ENCODE measurements around the gene EEIG2. TPM values are rescaled to one million over a fixed set of nuclear protein-coding genes. Genes with fewer than 3 reads are reported as not detected.

Gene EEIG2
- total and polyA plus RNA-seq, 2 of the 13 experiments (the other 11 are each of a cell fraction or from before 2014, with no cell fraction given) = 0.90 to 3.2 TPM

GRCh38 chr1:108551137-108551862 lies 8.6 kb upstream of the EEIG2 start:
- WGBS (ENCODE audit: low lambda C conversion rate) = 0% methylated on average over 2 of the region's 2 CpGs
- H4K20me1 ChIP-seq (ENCODE audit: insufficient read depth, low read length) = no peaks in the 10 kb centered on the region
- no peak for DNase-seq (ENCODE audit: low spot score)
- H3K36me3 ChIP-seq (replicated peaks in 1 of 2; ENCODE audit: control insufficient read depth in 1 of 2, insufficient read depth in 2 of 2, low read length in 2 of 2) = no peaks in the 10 kb centered on the region
- H3K27ac ChIP-seq (ENCODE audit: extremely low read length, insufficient read depth, low read length) = no peak overlapping the region
- in situ Hi-C loops (cut with HindIII; ENCODE audit: extremely low pct_ligation_motif_present, low pct_unique_long_range_greater_than_20kb) (loop anchor here (25.0 kb wide), 1 partner anchor 764 kb away; no protein-coding TSS in a partner anchor), intact Hi-C loops (cut with micrococcal nuclease; ENCODE audit: unreplicated experiment) (no loop called here)
- H3K79me2 ChIP-seq (ENCODE audit: insufficient read depth, low read length) = no peaks in the 10 kb centered on the region
- BruUV-seq (replicated peaks) = no TSS peak
- FAIRE-seq = no peak
- CTCF ChIA-PET (ENCODE audit: low intra/inter-chr PET ratio, low total read pairs) = no interaction called here
- no peaks in the 10 kb centered on the region for H3K9me3 ChIP-seq (ENCODE audit: low read length)
- TF ChIP-seq ZFP91 (CRISPR knock-in tag; IDR thresholded peaks at IDR 0.05; ENCODE audit: borderline replicate concordance) (no peak), SNAPC2 (CRISPR knock-in tag; IDR thresholded peaks at IDR 0.05) (no peak), POLR2G (IDR thresholded peaks at IDR 0.05; ENCODE audit: low read depth, low read length) (no peak), RXRB (CRISPR knock-in tag; IDR thresholded peaks at IDR 0.05; ENCODE audit: borderline replicate concordance) (no peak)
- no peak overlapping the region for H3K4me3 ChIP-seq (replicated peaks in 1 of 3; ENCODE audit: insufficient read depth in 1 of 3, low read depth in 2 of 3, low read length in 3 of 3)
- ATAC-seq = no peak
- no peaks in the 10 kb centered on the region; a peak in 1 of 5 replicates for H3K27me3 ChIP-seq (ENCODE audit: control insufficient read depth in 1 of 2, insufficient read depth in 2 of 2, low read length in 2 of 2)
- H3K4me1 ChIP-seq (ENCODE audit: insufficient read depth, low read length) = no peaks in the 10 kb centered on the region
- no peak overlapping the region for H2AFZ ChIP-seq (ENCODE audit: low read length)
- no peak overlapping the region for H3K4me2 ChIP-seq (ENCODE audit: low read depth, low read length)
- H3K9ac ChIP-seq (ENCODE audit: insufficient read depth, low read depth, low read length) = no peak overlapping the region
- POLR2A ChIA-PET = no interaction called here

- H3K79me2 ChIP-seq (ENCODE audit: insufficient read depth, low read length) = no peaks in the 10 kb centered on the region
- ChIA-PET POLR2A (no interaction called here), CTCF (ENCODE audit: low intra/inter-chr PET ratio, low total read pairs) (no interaction called here)
- ATAC-seq (no peak), DNase-seq (ENCODE audit: low spot score) (no peak), FAIRE-seq (no peak)
- H3K27ac ChIP-seq (ENCODE audit: extremely low read length, insufficient read depth, low read length) = no peak overlapping the region
- H3K4me3 ChIP-seq (replicated peaks in 1 of 3; ENCODE audit: insufficient read depth in 1 of 3, low read depth in 2 of 3, low read length in 3 of 3) = no peak overlapping the region
- H3K36me3 ChIP-seq (replicated peaks in 1 of 2; ENCODE audit: control insufficient read depth in 1 of 2, insufficient read depth in 2 of 2, low read length in 2 of 2) = no peaks in the 10 kb centered on the region
- in situ Hi-C loops (cut with HindIII; ENCODE audit: extremely low pct_ligation_motif_present, low pct_unique_long_range_greater_than_20kb) (loop anchor here (25.0 kb wide), 1 partner anchor 767 kb away; no protein-coding TSS in a partner anchor), intact Hi-C loops (cut with micrococcal nuclease; ENCODE audit: unreplicated experiment) (no loop called here)
- H3K9ac ChIP-seq (ENCODE audit: insufficient read depth, low read depth, low read length) = no peak overlapping the region
- no TSS peak for BruUV-seq (replicated peaks)
- WGBS (ENCODE audit: low lambda C conversion rate) = 7% methylated on average over 4 of the region's 4 CpGs
- TF ChIP-seq ZNF333 (CRISPR knock-in tag; IDR thresholded peaks at IDR 0.05; ENCODE audit: borderline replicate concordance) (no peak), AGO1 (IDR thresholded peaks at IDR 0.05; ENCODE audit: low read depth, low read length, poor library complexity, severe bottlenecking) (no peak), ZNF891 (CRISPR knock-in tag; IDR thresholded peaks at IDR 0.05) (no peak), RBM39 (IDR thresholded peaks at IDR 0.05; ENCODE audit: low read depth, low read length, poor library complexity, severe bottlenecking) (no peak), JARID2 (CRISPR knock-in tag; IDR thresholded peaks at IDR 0.05; ENCODE audit: insufficient replicate concordance) (no peak), KLF9 (CRISPR knock-in tag; IDR thresholded peaks at IDR 0.05; ENCODE audit: low read depth) (no peak), ZNF740 (CRISPR knock-in tag; IDR thresholded peaks at IDR 0.05) (no peak)
- H2AFZ ChIP-seq (ENCODE audit: low read length) = no peak overlapping the region
- no peak overlapping the region for H3K4me2 ChIP-seq (ENCODE audit: low read depth, low read length)
- H3K27me3 ChIP-seq (ENCODE audit: control insufficient read depth in 1 of 2, insufficient read depth in 2 of 2, low read length in 2 of 2) = no peaks in the 10 kb centered on the region; a peak in 1 of 5 replicates
- no peaks in the 10 kb centered on the region for H3K4me1 ChIP-seq (ENCODE audit: insufficient read depth, low read length)
- H3K9me3 ChIP-seq (ENCODE audit: low read length) = no peaks in the 10 kb centered on the region
- no peaks in the 10 kb centered on the region for H4K20me1 ChIP-seq (ENCODE audit: insufficient read depth, low read length)
These were observed 6.0 kb upstream of the EEIG2 start for GRCh38 chr1:108553905-108554304.
